GM12891 (cell line): ENCODE data around the gene SMAGP.

Source experiments
- PAX5 ChIP-seq: IDR thresholded peaks from 2 replicates; pipeline ENCODE4 v1.6.1; 2011; ENCODE audit warnings: low read length, moderate library complexity, mild to moderate bottlenecking; ENCODE audit not compliant: insufficient read depth, severe bottlenecking
- POLR2A ChIP-seq: IDR thresholded peaks from 2 replicates; pipeline ENCODE4 v1.6.1; 2011; ENCODE audit warnings: low read depth, low read length, control low read depth
- POLR2AphosphoS5 ChIP-seq: IDR thresholded peaks from 2 replicates; pipeline ENCODE4 v1.6.1; 2011; ENCODE audit warnings: low read depth, low read length, control low read depth
- SPI1 ChIP-seq: IDR thresholded peaks from 2 replicates; pipeline ENCODE4 v1.6.1; 2011; ENCODE audit warnings: low read depth, low read length, control low read depth
- TAF1 ChIP-seq: IDR thresholded peaks from 2 replicates; pipeline ENCODE4 v1.6.1; 2011; ENCODE audit warnings: low read depth, low read length, control low read depth

- TF ChIP-seq PAX5 (no peak), POLR2A (no peak), POLR2AphosphoS5 (no peak), SPI1 (no peak), TAF1 (no peak)
Measured at GRCh38 chr12:51222461-51222860, 47.8 kb downstream of the SMAGP start.
